ENCODE results near the gene HSD17B2.

The HSD17B2 gene

GRCh38 chr16:82146957-82147356, 111.9 kb downstream of the HSD17B2 start:
- ATAC-seq (ENCODE audit: low read depth): no peak
- H3K36me3 ChIP-seq (ENCODE audit: low read depth): peaks cover 55% of the 10 kb centered on the region

DNA sequence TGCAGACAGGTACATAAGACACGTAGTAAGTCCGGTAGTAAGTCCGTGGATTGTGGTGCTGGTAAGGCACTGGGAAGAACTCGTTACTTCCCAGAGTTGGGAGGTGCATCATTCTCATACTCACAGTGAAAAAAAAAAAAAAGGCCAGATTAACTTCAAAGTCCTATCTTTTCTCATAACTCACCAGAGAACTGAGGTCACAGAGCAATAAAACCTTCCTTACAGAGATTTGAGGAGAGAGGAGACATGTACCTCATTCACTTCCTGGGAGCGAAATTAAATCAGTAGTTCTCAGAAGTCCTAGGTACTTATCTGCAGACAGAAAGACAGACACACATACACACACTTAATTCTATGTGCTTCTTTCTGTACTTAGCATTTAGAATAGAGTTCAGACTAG, 112.5 kb downstream of the HSD17B2 start:
- Histone ChIP-seq H3K4me3 (ENCODE audit: severe bottlenecking) (no peak overlapping the region), H3K4me1 (ENCODE audit: insufficient read depth, poor library complexity, severe bottlenecking) (no peaks in the 10 kb centered on the region), H3K36me3 (ENCODE audit: low read depth) (peaks cover 55% of the 10 kb centered on the region), H3K27ac (ENCODE audit: poor library complexity, severe bottlenecking) (no peak overlapping the region), H3K9me3 (ENCODE audit: severe bottlenecking) (no peaks in the 10 kb centered on the region), H3K27me3 (ENCODE audit: insufficient read depth, poor library complexity, severe bottlenecking) (no peaks in the 10 kb centered on the region)
- ATAC-seq (ENCODE audit: low read depth): no peak
- no peak for DNase-seq (ENCODE audit: low spot score)
- TF ChIP-seq, protein P1, sequence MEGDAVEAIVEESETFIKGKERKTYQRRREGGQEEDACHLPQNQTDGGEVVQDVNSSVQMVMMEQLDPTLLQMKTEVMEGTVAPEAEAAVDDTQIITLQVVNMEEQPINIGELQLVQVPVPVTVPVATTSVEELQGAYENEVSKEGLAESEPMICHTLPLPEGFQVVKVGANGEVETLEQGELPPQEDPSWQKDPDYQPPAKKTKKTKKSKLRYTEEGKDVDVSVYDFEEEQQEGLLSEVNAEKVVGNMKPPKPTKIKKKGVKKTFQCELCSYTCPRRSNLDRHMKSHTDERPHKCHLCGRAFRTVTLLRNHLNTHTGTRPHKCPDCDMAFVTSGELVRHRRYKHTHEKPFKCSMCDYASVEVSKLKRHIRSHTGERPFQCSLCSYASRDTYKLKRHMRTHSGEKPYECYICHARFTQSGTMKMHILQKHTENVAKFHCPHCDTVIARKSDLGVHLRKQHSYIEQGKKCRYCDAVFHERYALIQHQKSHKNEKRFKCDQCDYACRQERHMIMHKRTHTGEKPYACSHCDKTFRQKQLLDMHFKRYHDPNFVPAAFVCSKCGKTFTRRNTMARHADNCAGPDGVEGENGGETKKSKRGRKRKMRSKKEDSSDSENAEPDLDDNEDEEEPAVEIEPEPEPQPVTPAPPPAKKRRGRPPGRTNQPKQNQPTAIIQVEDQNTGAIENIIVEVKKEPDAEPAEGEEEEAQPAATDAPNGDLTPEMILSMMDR (IDR thresholded peaks at IDR 0.05; ENCODE audit: poor library complexity, severe bottlenecking): no peak

More at GRCh38 chr16:82146957-82147356, 111.9 kb downstream of the HSD17B2 start:
- no peaks in the 10 kb centered on the region for H3K9me3 ChIP-seq (ENCODE audit: severe bottlenecking)
- DNase-seq (ENCODE audit: low spot score): no peak
- no peaks in the 10 kb centered on the region for H3K4me1 ChIP-seq (ENCODE audit: insufficient read depth, poor library complexity, severe bottlenecking)
- H3K27me3 ChIP-seq (ENCODE audit: insufficient read depth, poor library complexity, severe bottlenecking): no peaks in the 10 kb centered on the region
- no peak overlapping the region for H3K27ac ChIP-seq (ENCODE audit: poor library complexity, severe bottlenecking)
- TF ChIP-seq, protein P1 (IDR thresholded peaks at IDR 0.05; ENCODE audit: poor library complexity, severe bottlenecking): no peak
- no peak overlapping the region for H3K4me3 ChIP-seq (ENCODE audit: severe bottlenecking)
